GM23248 (cell line): ENCODE results near the gene INHA. TPM values are rescaled to one million over a fixed set of nuclear protein-coding genes. Genes with fewer than 3 reads are reported as not detected.

Source experiments
- DNase-seq: peaks from one replicate; pipeline ENCODE4 v3.0.0-alpha.2; 2015
- H2AFZ ChIP-seq: fragments of 200-600 bp; sonication (generic); 2 replicates; pipeline ENCODE4 v1.6.1; 2016; ENCODE audit warnings: antibody characterized with exemption
- H3F3A ChIP-seq: fragments of 200-600 bp; sonication (generic); 2 replicates; pipeline ENCODE4 v1.6.1; 2016; ENCODE audit warnings: mild to moderate bottlenecking, antibody characterized with exemption, mixed run types; ENCODE audit not compliant: insufficient read depth
- H3K27ac ChIP-seq: fragments of 200-600 bp; sonication (generic); 2 replicates; pipeline ENCODE4 v1.5.1; 2016; ENCODE audit warnings: mild to moderate bottlenecking
- H3K27me3 ChIP-seq: fragments of 200-600 bp; sonication (generic); replicated peaks from 2 replicates; pipeline ENCODE4 v1.6.1; 2016; ENCODE audit warnings: mild to moderate bottlenecking; ENCODE audit not compliant: insufficient read depth
- H3K36me3 ChIP-seq: fragments of 200-600 bp; sonication (generic); 2 replicates; pipeline ENCODE4 v1.6.1; 2016; ENCODE audit warnings: low read depth, mild to moderate bottlenecking
- H3K4me1 ChIP-seq: fragments of 200-600 bp; sonication (generic); 2 replicates; pipeline ENCODE4 v1.6.1; 2016; ENCODE audit warnings: mild to moderate bottlenecking; ENCODE audit not compliant: insufficient read depth
- H3K4me2 ChIP-seq: fragments of 200-600 bp; sonication (generic); one replicate; pipeline ENCODE4 v1.6.1; 2016; ENCODE audit warnings: mild to moderate bottlenecking; ENCODE audit not compliant: unreplicated experiment
- H3K4me3 ChIP-seq: fragments of 200-600 bp; sonication (generic); 2 replicates; pipeline ENCODE4 v1.5.1; 2016; ENCODE audit warnings: mild to moderate bottlenecking
- H3K79me2 ChIP-seq: fragments of 200-600 bp; sonication (generic); 2 replicates; pipeline ENCODE4 v1.6.1; 2016; ENCODE audit warnings: mild to moderate bottlenecking; ENCODE audit not compliant: insufficient read depth
- H3K9ac ChIP-seq: fragments of 200-600 bp; sonication (generic); 2 replicates; pipeline ENCODE4 v1.6.1; 2016; ENCODE audit warnings: mild to moderate bottlenecking
- H3K9me2 ChIP-seq: fragments of 200-600 bp; sonication (generic); 2 replicates; pipeline ENCODE4 v1.6.1; 2016; ENCODE audit warnings: mixed run types, mild to moderate bottlenecking, moderate library complexity; ENCODE audit not compliant: insufficient read depth
- H3K9me3 ChIP-seq: fragments of 200-600 bp; sonication (generic); one replicate; pipeline ENCODE4 v1.6.1; 2017; ENCODE audit warnings: low read depth
- H4K20me1 ChIP-seq: fragments of 200-600 bp; sonication (generic); 2 replicates; pipeline ENCODE4 v1.6.0; 2016; ENCODE audit not compliant: insufficient read depth
- EZH2 ChIP-seq: fragments of 200-600 bp; sonication (generic); IDR thresholded peaks from 2 replicates; pipeline ENCODE4 v1.6.1; 2018; ENCODE audit warnings: antibody characterized with exemption, mild to moderate bottlenecking; ENCODE audit not compliant: insufficient read depth, poor library complexity, severe bottlenecking
- EZH2phosphoT487 ChIP-seq: fragments of 200-600 bp; sonication (generic); IDR thresholded peaks from 2 replicates; pipeline ENCODE4 v1.6.1; 2018; ENCODE audit warnings: antibody characterized with exemption, moderate library complexity, mild to moderate bottlenecking, low read depth; ENCODE audit not compliant: insufficient read depth
- WGBS, 2 experiments: methylation state at CpG; one replicate each; pipeline ENCODE4 v1.1.6; 2015 to 2017; ENCODE audit warnings: low lambda C conversion rate in 2 of 2, low coverage in 1 of 2; ENCODE audit errors: missing lambda C conversion rate in 2 of 2; 5-methylcytosine and 5-hydroxymethylcytosine counted together
- in situ Hi-C: fragments of 300-500 bp; cut with MboI; formaldehyde crosslinking; loops from 2 replicates; pipeline ENCODE4 v1.15.0; 2020
- polyA plus RNA-seq: library from polyadenylated mRNA; unstranded; fragments of >200 nt; fragmentation: Nextera tagmentation; extraction: Ambion mirVana; gene quantifications from 2 replicates; pipeline ENCODE4 v1.2.1, GENCODE V29; 2016
- total RNA-seq: library from RNA; depleted of rRNA; stranded (reverse); fragments of >200 nt; shearing (Covaris generic); gene quantifications from 2 replicates; pipeline ENCODE4 v1.2.3, GENCODE V29; 2014

INHA gene
- total and polyA plus RNA-seq, 2 experiments from 2014 or later: 0.11 to 0.36 TPM

DNA sequence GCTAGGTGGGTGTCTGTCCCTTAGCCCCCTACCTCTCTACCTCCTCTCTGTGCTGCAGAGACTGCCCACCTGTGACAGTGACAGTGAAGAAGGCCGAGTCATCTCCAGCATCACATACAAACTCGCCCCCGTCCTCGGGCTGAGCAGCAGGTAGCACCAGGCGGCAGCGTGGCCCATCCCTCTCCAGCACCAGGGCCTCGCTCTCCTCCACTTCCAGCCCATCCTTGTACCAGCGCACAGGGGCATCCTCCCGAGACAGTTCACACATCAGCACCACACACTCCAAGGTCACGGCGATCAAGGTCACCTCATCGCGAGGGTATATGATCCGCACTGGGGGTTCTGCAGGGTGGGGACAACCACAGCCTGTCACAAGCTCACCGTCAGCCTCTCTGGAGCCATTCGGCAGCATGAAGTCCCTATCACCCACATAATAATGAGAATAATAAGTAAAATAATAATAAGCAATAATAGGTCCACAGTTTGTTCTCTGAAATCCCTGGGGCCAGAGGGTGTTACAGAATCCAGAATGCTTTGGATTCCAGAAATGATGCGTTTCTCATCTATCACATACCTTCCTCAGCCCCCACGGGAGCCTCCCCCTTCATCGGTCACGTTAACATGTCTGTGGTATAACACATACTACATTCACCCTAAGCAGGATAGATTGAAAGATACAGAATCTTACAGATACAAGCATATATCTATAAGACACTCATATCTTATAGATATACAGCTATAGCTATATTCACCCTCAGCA lies 12.8 kb upstream of the INHA start:
- no peaks in the 10 kb centered on the region for H3K27me3 ChIP-seq
- 0 out of 2 replicates have a peak, but pooled peaks cover 5% of the 10 kb centered on the region for H3F3A ChIP-seq
- WGBS, 2 experiments: 71 to 72% methylated on average over 19 to 20 of the region's 20 CpGs
- no peak overlapping the region for H2AFZ ChIP-seq
- no peaks in the 10 kb centered on the region for H3K9me3 ChIP-seq
- TF ChIP-seq EZH2 (no peak), EZH2phosphoT487 (no peak)
- in situ Hi-C loops: no loop called here
- H3K36me3 ChIP-seq: no peaks in the 10 kb centered on the region
- no peak overlapping the region for H3K4me3 ChIP-seq
- DNase-seq: peak; percentile 40
- H3K27ac ChIP-seq: no peak overlapping the region
- no peaks in the 10 kb centered on the region for H3K79me2 ChIP-seq
- H3K9me2 ChIP-seq: no peaks in the 10 kb centered on the region
- peaks cover 11% of the 10 kb centered on the region; the same call in 1 of the 2 replicates for H3K4me1 ChIP-seq
- H3K4me2 ChIP-seq: no peak overlapping the region
- no peaks in the 10 kb centered on the region for H4K20me1 ChIP-seq
- no peak overlapping the region for H3K9ac ChIP-seq

DNA sequence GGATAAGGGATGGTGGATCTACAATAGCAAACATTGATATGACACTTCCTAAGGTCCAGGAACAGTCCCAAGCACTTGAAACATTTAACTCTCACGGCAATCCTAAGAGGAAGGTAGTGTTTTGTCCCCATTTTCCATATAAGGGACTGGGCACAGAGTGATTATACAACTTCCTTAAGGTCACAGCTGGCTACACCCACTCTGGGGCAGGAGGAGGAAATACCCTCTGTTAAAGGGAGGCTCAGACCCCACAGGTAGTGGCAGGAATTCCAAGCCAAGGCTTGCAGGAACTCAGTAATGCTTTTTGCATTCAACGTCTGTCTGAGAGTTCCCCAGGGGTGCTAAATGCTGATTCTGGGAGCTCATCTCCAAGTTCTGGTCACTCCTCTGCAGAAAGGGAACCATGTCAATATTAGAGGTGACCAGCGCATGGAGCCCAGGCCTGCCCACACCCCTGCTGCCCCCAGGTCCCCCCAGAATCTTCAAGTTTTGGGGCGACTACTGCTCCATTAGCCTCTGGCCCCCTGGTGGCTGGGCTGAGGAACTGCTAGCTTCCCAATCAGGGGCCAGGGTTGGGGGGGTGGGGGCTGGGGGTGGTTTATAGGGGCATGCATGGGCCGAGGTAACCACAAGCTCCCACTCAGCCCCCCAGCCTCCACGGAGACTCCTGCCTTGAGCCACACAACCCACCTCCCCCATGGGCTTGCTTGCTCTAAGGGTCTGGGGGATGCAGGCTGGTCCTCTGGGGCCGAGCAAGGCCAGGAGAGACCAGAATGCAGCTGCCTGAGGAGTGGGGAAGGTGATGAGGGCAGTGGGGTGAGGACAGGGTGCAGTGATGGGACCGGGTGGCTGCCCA lies 11.8 kb upstream of the INHA start:
- H3K4me3 ChIP-seq: no peak overlapping the region
- no peaks in the 10 kb centered on the region for H3K79me2 ChIP-seq
- H3K4me1 ChIP-seq: peaks cover 11% of the 10 kb centered on the region; the same call in 1 of the 2 replicates
- no peaks in the 10 kb centered on the region for H3K36me3 ChIP-seq
- H3K9me3 ChIP-seq: no peaks in the 10 kb centered on the region
- H3K4me2 ChIP-seq: peak overlapping the region; percentile 5
- DNase-seq: peak; percentile 24
- H2AFZ ChIP-seq: no peak overlapping the region
- in situ Hi-C loops: no loop called here
- no peaks in the 10 kb centered on the region for H4K20me1 ChIP-seq
- no peak for TF ChIP-seq EZH2
- no peak for TF ChIP-seq EZH2phosphoT487
- no peaks in the 10 kb centered on the region for H3K9me2 ChIP-seq
- H3K9ac ChIP-seq: no peak overlapping the region
- H3K27ac ChIP-seq: no peak overlapping the region
- H3F3A ChIP-seq: 0 out of 2 replicates have a peak, but pooled peaks cover 5% of the 10 kb centered on the region
- WGBS, 2 experiments: 24 to 28% methylated on average over 6 to 8 of the region's 8 CpGs
- no peaks in the 10 kb centered on the region for H3K27me3 ChIP-seq

DNA sequence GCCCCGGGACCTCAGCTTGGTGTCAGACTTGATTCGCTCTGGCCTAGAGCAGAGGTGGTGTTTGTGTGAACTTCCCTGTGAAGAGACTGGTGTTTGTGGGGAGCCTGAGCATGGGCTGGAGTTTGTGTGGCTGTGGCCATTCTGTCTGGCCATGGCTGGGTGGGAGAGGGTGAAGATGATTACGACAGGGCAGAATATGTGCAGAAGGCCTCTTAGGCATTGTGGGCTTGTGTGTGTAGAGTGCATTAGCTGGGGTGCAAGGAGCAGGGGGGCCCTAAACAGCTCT lies 11.3 kb upstream of the INHA start:
- Histone ChIP-seq H3K79me2 (no peaks in the 10 kb centered on the region), H3K27ac (no peak overlapping the region), H3K9me3 (no peaks in the 10 kb centered on the region), H3K4me1 (peaks cover 11% of the 10 kb centered on the region; the same call in 1 of the 2 replicates), H4K20me1 (no peaks in the 10 kb centered on the region), H3K4me3 (no peak overlapping the region), H3K36me3 (no peaks in the 10 kb centered on the region), H3F3A (0 out of 2 replicates have a peak, but pooled peaks cover 5% of the 10 kb centered on the region), H3K9ac (no peak overlapping the region), H3K9me2 (no peaks in the 10 kb centered on the region), H3K27me3 (no peaks in the 10 kb centered on the region), H3K4me2 (no peak overlapping the region), H2AFZ (no peak overlapping the region)
- in situ Hi-C loops: no loop called here
- no peak for DNase-seq
- WGBS, 2 experiments: 62 to 81% methylated on average over 3 of the region's 3 CpGs
- TF ChIP-seq EZH2phosphoT487 (no peak), EZH2 (no peak)

DNA sequence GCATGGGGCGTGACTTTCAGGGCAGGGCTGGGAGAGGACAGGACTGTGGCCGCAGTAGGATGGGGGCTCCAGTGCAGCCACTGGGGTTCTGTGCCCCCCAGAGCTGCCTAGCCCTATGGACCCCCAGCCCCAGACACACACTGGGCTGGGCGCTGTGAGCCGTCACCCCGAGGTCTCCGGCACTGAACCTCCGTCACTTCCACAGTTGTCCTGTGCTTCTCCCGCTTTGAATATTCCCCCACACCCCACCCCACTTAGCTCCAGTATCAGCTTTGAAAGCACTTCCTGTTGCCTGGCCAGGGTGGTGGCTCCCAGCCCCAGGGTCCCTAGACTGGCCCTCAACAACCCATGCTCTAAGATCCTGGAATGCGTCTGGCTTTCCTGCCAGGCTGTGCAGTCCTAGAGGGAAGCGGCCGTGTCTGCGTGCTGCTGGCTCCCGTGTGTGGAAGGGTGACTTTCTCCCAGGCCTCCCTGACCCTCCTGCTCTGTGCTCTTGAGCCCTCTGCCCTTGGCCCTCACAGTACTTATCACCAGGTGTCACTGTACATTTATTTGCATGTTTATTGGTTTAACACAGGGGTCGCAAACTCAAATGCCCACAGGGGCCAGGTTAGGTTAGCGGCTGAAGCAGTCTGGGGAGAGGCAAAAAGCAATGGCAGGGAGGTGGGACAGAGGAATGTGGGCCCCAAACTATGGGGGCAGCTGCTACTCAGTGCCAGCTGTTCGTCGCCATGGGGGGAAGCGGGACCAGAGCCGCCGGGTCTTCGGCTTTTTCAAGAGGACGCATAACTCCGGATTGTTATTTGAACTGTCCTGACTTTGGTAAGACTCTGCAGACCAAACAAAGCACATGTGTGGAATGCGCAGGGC lies 10.7 kb upstream of the INHA start:
- no peak overlapping the region for H3K9ac ChIP-seq
- no peaks in the 10 kb centered on the region for H4K20me1 ChIP-seq
- no peaks in the 10 kb centered on the region for H3K79me2 ChIP-seq
- H3K4me3 ChIP-seq: no peak overlapping the region
- no peak overlapping the region for H3K4me2 ChIP-seq
- in situ Hi-C loops: no loop called here
- H3K36me3 ChIP-seq: no peaks in the 10 kb centered on the region
- H2AFZ ChIP-seq: no peak overlapping the region
- 0 out of 2 replicates have a peak, but pooled peaks cover 5% of the 10 kb centered on the region for H3F3A ChIP-seq
- H3K9me2 ChIP-seq: no peaks in the 10 kb centered on the region
- 77% methylated on average over 23 to 24 of the region's 24 CpGs for WGBS, 2 experiments
- no peak for DNase-seq
- H3K4me1 ChIP-seq: peaks cover 11% of the 10 kb centered on the region; the same call in 1 of the 2 replicates
- TF ChIP-seq EZH2 (no peak), EZH2phosphoT487 (no peak)
- no peak overlapping the region for H3K27ac ChIP-seq
- H3K9me3 ChIP-seq: no peaks in the 10 kb centered on the region
- H3K27me3 ChIP-seq: no peaks in the 10 kb centered on the region
